Motor neuron (in vitro differentiated cells): ENCODE measurements around the gene ST6GALNAC6. TPM values are rescaled to one million over a fixed set of nuclear protein-coding genes. Genes with fewer than 3 reads are reported as not detected.

Experiments used
- ATAC-seq, 8 experiments: fragments of 200-7000 bp; cut with Tn5 transposase; replicated peaks in 6 of 8; 2 replicates each; pipeline ENCODE4 v1.8.0; 2021; ENCODE audit warnings: mild to moderate bottlenecking in 8 of 8, moderate library complexity in 8 of 8
- H3K27ac ChIP-seq, 2 donors: fragments of 250-450 bp; sonication (Bioruptor Pico); 2 replicates each; pipeline ENCODE4 v1.9.0; 2021; ENCODE audit warnings: antibody characterized with exemption in 2 of 2, mild to moderate bottlenecking in 2 of 2, moderate library complexity in 1 of 2
- H3K4me1 ChIP-seq, 2 donors: fragments of 250-450 bp; sonication (Bioruptor Pico); replicated peaks in 1 of 2; 2 replicates each; pipeline ENCODE4 v1.6.1; 2021; ENCODE audit warnings: antibody characterized with exemption in 2 of 2, mild to moderate bottlenecking in 2 of 2, moderate library complexity in 1 of 2
- H3K4me3 ChIP-seq, 5 donors: fragments of 250-450 bp; sonication (Bioruptor Pico); 2 replicates each; pipeline ENCODE4 v1.9.0; 2021; ENCODE audit warnings: antibody characterized with exemption in 5 of 5, mild to moderate bottlenecking in 5 of 5, moderate library complexity in 4 of 5
- WGBS, 10 experiments: fragments of 450-650 bp; shearing (Covaris generic); methylation state at CpG; one replicate each; pipeline ENCODE4 v1.0.0; 2022; 5-methylcytosine and 5-hydroxymethylcytosine counted together
- in situ Hi-C, 9 experiments: fragments of 400-800 bp; cut with MboI; loops; one replicate each; pipeline ENCODE4 v1.15.0; 2021; ENCODE audit warnings: low sequenced_read_pairs in 9 of 9, low pct_unique_long_range_greater_than_20kb in 2 of 9; ENCODE audit not compliant: unreplicated experiment in 9 of 9
- total RNA-seq, 8 experiments: library from RNA; unstranded; fragments of 300-600 nt; gene quantifications; 2 replicates each; pipeline versions ENCODE4 v1.2.3 to v1.2.4, GENCODE V29; 2022

Gene ST6GALNAC6
- total RNA-seq, 8 experiments from 2014 or later, result 5.6 to 48.8 (median 17.5) TPM

- in situ Hi-C loops, result no loop called here
- ATAC-seq, result peak; percentile 22 to 63 (median 56)
- Histone ChIP-seq H3K27ac (peak overlapping the region in 1 of 2 donors; percentile 56), H3K4me3 (peak overlapping the region in 2 of 5 donors; percentile 2 to 10), H3K4me1 (peaks cover 3 to 14% of the 10 kb centered on the region in 2 donors)
- WGBS, 10 experiments, result no CpG with 5 or more reads among the region's 19 CpGs
Measured at GRCh38 chr9:127897193-127897692, 2.2 kb downstream of the ST6GALNAC6 start.

GRCh38 chr9:127896395-127897192 is 2.8 kb downstream of the ST6GALNAC6 start:
- H3K27ac ChIP-seq, result peak overlapping the region in 1 of 2 donors; percentile 40

GRCh38 chr9:127895811-127896210 is 3.6 kb downstream of the ST6GALNAC6 start:
- peaks cover 3 to 14% of the 10 kb centered on the region in 2 donors for H3K4me1 ChIP-seq
- 86 to 100% (median 92%) methylated on average over 1 to 3 of the region's 8 CpGs; no CpG with 5 or more reads in 5 of the 10 experiments for WGBS, 10 experiments
- no peak overlapping the region for H3K27ac ChIP-seq
- ATAC-seq, result no peak
- H3K4me3 ChIP-seq, result no peak overlapping the region
- in situ Hi-C loops, result no loop called here

More at GRCh38 chr9:127896395-127897192, 2.8 kb downstream of the ST6GALNAC6 start:
- Histone ChIP-seq H3K4me3 (no peak overlapping the region), H3K4me1 (peaks cover 3 to 14% of the 10 kb centered on the region in 2 donors)
- WGBS, 10 experiments, result 58 to 100% (median 77%) methylated on average over 1 to 3 of the region's 16 CpGs; no CpG with 5 or more reads in 2 of the 10 experiments
- ATAC-seq, result no peak
- in situ Hi-C loops, result no loop called here

- 40 to 100% (median 100%) methylated on average over 1 to 4 of the region's 4 CpGs; no CpG with 5 or more reads in 3 of the 10 experiments for WGBS, 10 experiments
- H3K27ac ChIP-seq, result no peak overlapping the region
- H3K4me3 ChIP-seq, result no peak overlapping the region
- in situ Hi-C loops, result no loop called here
- no peak for ATAC-seq
- H3K4me1 ChIP-seq, result peaks cover 3 to 12% of the 10 kb centered on the region in 2 donors
Measured at GRCh38 chr9:127893392-127893791, 6.0 kb downstream of the ST6GALNAC6 start.

- no peak for ATAC-seq
- WGBS, 10 experiments, result 76 to 100% (median 96%) methylated on average over 1 to 6 of the region's 6 CpGs; no CpG with 5 or more reads in 1 of the 10 experiments
Measured at GRCh38 chr9:127892831-127893230, 6.6 kb downstream of the ST6GALNAC6 start.

GRCh38 chr9:127890053-127890452 is 9.3 kb downstream of the ST6GALNAC6 start:
- in situ Hi-C loops, result no loop called here
- peak in 1 of 8 experiments; percentile 3 for ATAC-seq
- WGBS, 10 experiments, result 80 to 100% (median 100%) methylated on average over 1 to 3 of the region's 3 CpGs; no CpG with 5 or more reads in 2 of the 10 experiments

More at GRCh38 chr9:127892831-127893230, 6.6 kb downstream of the ST6GALNAC6 start:
- in situ Hi-C loops, result no loop called here
- Histone ChIP-seq H3K27ac (no peak overlapping the region), H3K4me3 (no peak overlapping the region), H3K4me1 (peaks cover 3 to 9% of the 10 kb centered on the region in 2 donors)

GRCh38 chr9:127887792-127888191 is 11.6 kb downstream of the ST6GALNAC6 start:
- WGBS, 10 experiments, result 20 to 86% (median 70%) methylated on average over 1 of the region's 2 CpGs; no CpG with 5 or more reads in 6 of the 10 experiments
- peak in 4 of 8 experiments; percentile 6 to 51 (median 39) for ATAC-seq
- in situ Hi-C loops, result no loop called here
- Histone ChIP-seq H3K4me3 (no peak overlapping the region), H3K27ac (no peak overlapping the region), H3K4me1 (peaks cover 0 to 4% of the 10 kb centered on the region in 2 donors)

More at GRCh38 chr9:127890053-127890452, 9.3 kb downstream of the ST6GALNAC6 start:
- Histone ChIP-seq H3K4me3 (no peak overlapping the region), H3K4me1 (peaks cover 0 to 4% of the 10 kb centered on the region in 2 donors), H3K27ac (no peak overlapping the region)

GRCh38 chr9:127886401-127886972 is 12.9 kb downstream of the ST6GALNAC6 start:
- Histone ChIP-seq H3K4me1 (peaks cover 0 to 4% of the 10 kb centered on the region in 2 donors), H3K27ac (no peak overlapping the region), H3K4me3 (no peak overlapping the region)
- 94 to 100% (median 100%) methylated on average over 2 to 12 of the region's 18 CpGs; no CpG with 5 or more reads in 3 of the 10 experiments for WGBS, 10 experiments
- ATAC-seq, result peak in 1 of 8 experiments; percentile 29
- in situ Hi-C loops, result no loop called here

GRCh38 chr9:127885508-127886281 is 13.7 kb downstream of the ST6GALNAC6 start:
- no peak overlapping the region for H3K4me3 ChIP-seq
- in situ Hi-C loops, result no loop called here
- no peak overlapping the region for H3K27ac ChIP-seq
- 40 to 100% (median 82%) methylated on average over 1 to 8 of the region's 13 CpGs; no CpG with 5 or more reads in 4 of the 10 experiments for WGBS, 10 experiments
- H3K4me1 ChIP-seq, result peaks cover 0 to 4% of the 10 kb centered on the region in 2 donors
- ATAC-seq, result no peak

- in situ Hi-C loops, result no loop called here
- WGBS, 10 experiments, result 80 to 95% (median 91%) methylated on average over 2 to 4 of the region's 15 CpGs; no CpG with 5 or more reads in 6 of the 10 experiments
- Histone ChIP-seq H3K4me1 (peaks cover 0 to 4% of the 10 kb centered on the region in 2 donors), H3K27ac (no peak overlapping the region), H3K4me3 (no peak overlapping the region)
- ATAC-seq, result peak in 2 of 8 experiments; percentile 7 to 14
Measured at GRCh38 chr9:127884976-127885490, 14.4 kb downstream of the ST6GALNAC6 start.

GRCh38 chr9:127884427-127884911 is 14.9 kb downstream of the ST6GALNAC6 start:
- H3K27ac ChIP-seq, result no peak overlapping the region
- ATAC-seq, result peak in 6 of 8 experiments; percentile 11 to 85 (median 62)
- WGBS, 10 experiments, result 79 to 96% (median 83%) methylated on average over 2 to 5 of the region's 11 CpGs; no CpG with 5 or more reads in 4 of the 10 experiments
- in situ Hi-C loops, result no loop called here
- no peak overlapping the region for H3K4me3 ChIP-seq
- H3K4me1 ChIP-seq, result peaks cover 0 to 4% of the 10 kb centered on the region in 2 donors

GRCh38 chr9:127883959-127884358 is 15.4 kb downstream of the ST6GALNAC6 start:
- WGBS, 10 experiments, result 40 to 100% (median 93%) methylated on average over 1 to 6 of the region's 7 CpGs; no CpG with 5 or more reads in 5 of the 10 experiments
- in situ Hi-C loops, result no loop called here
- Histone ChIP-seq H3K27ac (no peak overlapping the region), H3K4me3 (no peak overlapping the region), H3K4me1 (peaks cover 0 to 4% of the 10 kb centered on the region in 2 donors)
- ATAC-seq, result no peak
